Activated CD4-positive, alpha-beta T cell treated with anti-CD3 and anti-CD28 coated beads, Interleukin-2, amount 50 U/mL, for 4 hours (primary cell): Measurements from ENCODE around the gene C20orf96.
"Not testable (repeated sequence)": the region's sequence is repeated elsewhere in the genome, so short reads cannot be mapped to it uniquely, and the experiment has no call there.

Experiments
- DNase-seq, 2 experiments: peaks; one replicate each; pipeline ENCODE4 v3.0.0-alpha.2; 2020

C20orf96 gene, protein sequence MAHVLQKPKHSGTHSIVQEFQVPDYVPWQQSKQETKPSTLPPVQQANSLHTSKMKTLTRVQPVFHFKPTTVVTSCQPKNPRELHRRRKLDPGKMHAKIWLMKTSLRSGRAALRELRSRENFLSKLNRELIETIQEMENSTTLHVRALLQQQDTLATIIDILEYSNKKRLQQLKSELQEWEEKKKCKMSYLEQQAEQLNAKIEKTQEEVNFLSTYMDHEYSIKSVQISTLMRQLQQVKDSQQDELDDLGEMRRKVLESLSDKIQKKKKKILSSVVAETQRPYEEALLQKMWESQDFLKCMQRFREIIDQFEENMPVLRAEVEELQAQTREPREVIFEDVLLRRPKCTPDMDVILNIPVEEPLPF

DNA sequence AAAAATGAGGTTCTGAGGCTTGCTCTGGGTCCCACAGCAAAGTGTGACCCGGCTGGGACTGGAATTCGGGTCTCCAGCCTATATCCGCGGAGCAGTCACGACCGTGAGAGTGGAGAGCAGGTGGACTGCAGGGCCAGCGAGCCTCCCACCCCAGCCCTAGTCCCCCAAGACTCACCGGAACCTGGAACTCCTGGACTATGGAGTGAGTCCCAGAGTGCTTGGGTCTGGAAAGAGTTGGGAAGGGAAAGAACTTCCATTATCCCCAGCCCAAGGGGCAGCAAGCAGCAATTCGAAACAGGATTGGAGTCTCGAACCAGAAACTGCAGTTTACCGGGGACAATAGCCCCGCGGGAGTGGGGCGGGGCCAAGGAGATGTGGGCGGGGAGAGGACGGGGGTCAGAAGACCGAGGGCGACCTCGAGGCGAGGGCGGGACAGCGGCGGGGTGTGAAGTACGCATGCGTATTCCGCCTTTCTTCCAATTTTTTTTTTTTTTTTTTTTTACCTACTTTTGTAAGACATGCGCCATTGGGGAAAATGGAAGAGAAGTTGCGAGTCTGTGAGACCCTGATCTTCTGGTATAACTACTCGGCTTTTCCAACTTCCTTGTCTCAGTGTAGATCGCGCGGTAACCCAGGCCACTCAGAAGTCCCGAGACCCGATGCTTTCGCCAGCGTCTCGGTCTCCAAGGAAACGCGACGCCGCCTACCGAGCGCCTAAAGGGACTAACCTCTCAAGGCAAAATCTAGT lies at the start of gene C20orf96:
TSS of gene C20orf96 (minus strand) at position 667 of the 748 bp plus-strand sequence. CDS start at position 527, 140 bp downstream.
- peak; percentile 81 to 82 for DNase-seq

DNA sequence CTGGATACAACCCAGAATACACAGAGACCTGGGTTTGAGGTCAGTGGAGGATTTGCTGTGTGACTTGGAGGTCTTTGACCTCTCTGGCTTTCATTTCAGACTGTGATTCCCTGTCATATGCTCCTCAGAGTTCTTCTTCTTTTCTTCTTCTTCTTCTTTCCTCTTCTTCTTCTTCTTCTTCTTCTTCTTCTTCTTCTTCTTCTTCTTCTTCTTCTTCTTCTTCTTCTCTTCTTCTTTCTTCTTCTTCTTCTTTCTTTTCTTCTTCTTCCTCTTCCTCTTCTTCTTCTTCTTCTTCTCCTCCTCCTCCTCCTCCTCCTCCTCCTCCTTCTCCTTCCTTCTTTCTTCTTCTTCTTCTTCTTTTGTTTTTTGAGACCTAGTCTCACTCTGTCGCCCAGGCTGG lies 45.5 kb upstream of the C20orf96 start:
- not testable (repeated sequence) for DNase-seq

- no peak for DNase-seq
Observed at GRCh38 chr20:334578-334977, 44.0 kb upstream of the C20orf96 start.

- DNase-seq, result peak; percentile 48 to 57
Observed at GRCh38 chr20:330233-331149, 39.9 kb upstream of the C20orf96 start.

DNA sequence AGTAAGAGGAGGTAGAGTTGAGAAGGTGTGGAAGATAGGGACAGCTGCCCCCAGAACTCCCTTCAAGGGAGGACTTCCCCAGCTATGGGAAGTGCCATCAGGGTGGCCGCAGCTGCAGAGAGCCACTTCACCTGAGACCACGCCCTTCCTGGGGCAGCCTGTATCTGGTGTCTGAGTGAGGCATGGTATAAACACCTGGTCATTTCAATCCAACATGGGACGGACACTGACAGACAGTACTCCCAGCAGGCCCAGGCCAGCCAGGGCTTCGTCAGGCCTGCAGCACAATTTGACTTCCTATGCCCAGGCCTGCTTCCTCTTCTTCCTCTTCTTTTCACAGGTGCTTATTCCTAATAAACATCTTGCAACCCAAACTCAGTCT lies 39.3 kb upstream of the C20orf96 start:
- DNase-seq, result no peak

- DNase-seq, result no peak
Observed at GRCh38 chr20:328975-329695, 38.6 kb upstream of the C20orf96 start.

- DNase-seq, result no peak
Observed at GRCh38 chr20:328027-328974, 37.8 kb upstream of the C20orf96 start.

DNA sequence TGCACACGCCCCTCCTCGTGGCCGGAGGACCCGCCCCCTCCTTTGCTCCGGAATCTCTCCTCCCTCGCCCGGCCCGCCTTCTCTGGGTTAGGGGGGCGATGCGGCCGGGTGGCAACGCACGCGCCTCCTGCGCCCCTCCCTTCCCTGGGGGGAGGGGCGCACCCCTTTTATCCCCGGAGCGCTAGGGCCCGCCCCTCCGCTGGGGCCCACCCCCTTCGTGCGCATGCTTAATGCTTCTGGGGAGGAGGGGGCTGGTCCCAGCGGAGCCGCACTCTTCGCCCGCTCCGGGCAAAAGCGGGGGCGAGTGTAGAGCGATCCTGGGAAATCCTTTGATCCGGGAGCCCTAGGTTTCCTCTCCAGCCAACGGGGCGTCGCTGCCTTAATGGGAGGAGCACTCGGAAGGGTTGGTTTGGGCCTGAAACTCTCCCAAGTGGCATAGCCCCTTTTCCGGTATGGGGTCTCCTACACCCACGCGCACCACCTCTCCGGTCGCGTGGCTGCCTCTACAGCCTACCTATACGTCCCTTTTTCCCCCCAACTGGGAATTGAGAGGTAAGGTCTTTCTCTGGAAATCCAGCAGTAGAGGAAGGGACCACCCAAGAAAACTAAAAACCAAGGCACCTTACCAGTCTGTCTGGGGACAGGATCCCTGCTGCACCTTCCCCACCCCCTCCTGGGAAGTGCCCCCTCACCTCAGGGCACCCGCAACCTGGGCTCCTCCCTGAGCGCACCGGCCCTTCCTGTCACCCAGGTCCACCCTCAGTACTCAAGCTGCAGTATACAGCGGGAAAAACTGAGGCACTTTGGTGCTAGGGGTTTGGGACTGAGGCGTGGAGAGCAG lies 36.9 kb upstream of the C20orf96 start:
- DNase-seq, result peak; percentile 58 to 63

- DNase-seq, result peak in 1 of 2 experiments; percentile 11
Observed at GRCh38 chr20:326645-327185, 36.2 kb upstream of the C20orf96 start.

DNA sequence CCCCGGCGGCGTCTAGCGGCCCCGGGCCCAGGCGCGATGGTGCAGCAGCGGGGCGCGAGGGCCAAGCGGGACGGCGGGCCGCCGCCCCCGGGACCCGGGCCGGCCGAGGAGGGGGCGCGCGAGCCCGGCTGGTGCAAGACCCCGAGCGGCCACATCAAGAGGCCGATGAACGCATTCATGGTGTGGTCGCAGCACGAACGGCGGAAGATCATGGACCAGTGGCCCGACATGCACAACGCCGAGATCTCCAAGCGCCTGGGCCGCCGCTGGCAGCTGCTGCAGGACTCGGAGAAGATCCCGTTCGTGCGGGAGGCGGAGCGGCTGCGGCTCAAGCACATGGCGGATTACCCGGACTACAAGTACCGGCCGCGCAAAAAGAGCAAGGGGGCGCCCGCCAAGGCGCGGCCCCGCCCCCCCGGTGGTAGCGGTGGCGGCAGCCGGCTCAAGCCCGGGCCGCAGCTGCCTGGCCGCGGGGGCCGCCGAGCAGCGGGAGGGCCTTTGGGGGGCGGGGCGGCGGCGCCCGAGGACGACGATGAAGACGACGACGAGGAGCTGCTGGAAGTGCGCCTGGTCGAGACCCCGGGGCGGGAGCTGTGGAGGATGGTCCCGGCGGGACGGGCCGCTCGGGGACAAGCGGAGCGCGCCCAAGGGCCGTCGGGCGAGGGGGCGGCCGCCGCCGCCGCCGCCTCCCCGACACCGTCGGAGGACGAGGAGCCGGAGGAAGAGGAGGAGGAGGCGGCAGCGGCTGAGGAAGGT lies 35.5 kb upstream of the C20orf96 start:
- DNase-seq, result peak; percentile 33 to 38

GRCh38 chr20:325045-325888 lies 34.7 kb upstream of the C20orf96 start, which contains the start of gene SOX12:
Gene SOX12 (plus strand): TSS chr20:325552. CDS start chr20:325925, 373 bp downstream.
- peak; percentile 96 for DNase-seq

DNA sequence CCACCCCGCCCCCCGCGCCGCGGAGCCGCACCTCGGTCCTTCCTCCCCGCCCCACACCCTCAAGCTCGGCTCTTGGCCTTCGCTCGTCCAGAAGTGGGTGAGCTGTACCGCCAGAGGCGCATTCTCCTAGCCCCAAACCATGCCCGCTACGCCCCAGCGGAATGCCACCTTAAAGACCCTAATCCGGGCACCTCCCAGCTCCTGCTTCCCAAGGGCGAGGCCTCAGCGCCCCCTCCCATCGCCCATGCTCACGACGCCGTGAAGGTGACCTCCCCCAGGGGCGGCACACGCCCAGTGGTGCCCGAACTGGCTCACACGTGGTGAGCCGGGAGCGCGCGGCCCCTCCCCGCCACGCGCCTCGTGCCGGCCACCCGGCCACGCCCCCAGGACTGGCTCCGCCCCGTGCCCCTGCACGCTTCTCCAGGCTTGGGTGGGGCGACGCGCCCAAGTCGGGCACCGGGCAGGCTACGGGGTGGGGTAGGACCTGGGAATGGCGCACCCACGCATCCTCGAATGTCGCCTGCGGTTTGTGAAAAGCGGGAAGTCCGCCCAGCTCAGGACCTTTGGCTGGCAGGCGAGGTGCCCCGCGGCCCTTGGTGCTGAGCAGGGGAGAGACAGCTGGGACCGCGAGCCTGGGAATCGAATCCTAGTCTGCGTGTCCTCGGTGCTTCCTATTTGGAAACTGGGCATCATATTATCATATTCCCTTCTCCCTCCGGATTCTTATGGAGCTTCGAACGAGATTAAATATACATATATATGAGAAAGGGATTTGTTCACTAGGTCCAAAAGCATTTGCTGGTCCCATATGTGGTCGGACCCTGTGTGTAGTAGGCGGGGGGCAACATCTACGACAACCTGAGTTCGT lies 33.9 kb upstream of the C20orf96 start:
- DNase-seq, result peak; percentile 85 to 87

DNA sequence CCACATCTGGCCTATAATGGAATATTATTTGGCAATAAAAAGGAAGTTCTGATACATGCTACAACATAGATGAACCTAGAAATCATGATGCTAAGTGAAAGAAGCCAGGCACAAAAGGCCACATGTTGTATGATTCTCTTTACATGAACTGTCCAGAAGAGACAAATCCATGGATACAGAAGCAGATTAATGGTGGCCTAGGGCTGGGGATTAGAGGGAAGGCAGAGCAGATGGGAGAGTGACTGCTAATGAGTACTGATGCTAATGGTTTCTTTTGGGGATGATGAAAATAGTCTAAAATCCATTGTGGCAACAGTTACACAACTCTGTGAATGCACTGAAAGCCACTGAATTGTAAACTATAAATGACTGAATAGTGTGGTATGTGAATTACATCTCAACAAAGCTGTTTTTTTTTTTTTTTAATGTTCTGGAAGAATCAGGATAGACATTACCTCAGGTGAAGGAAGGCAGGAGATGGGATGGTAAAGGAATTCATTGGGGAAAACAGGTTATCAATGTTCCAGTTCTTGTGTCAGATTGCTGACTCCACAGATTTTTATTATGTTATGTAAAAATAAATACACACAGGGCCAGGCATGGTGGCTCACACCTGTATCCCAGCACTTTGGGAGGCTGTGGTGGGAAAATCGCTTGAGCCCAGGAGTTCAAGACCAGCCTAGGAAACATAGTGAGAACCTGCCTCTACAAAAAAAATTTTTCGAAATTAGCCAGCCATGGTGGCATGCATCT lies 25.9 kb upstream of the C20orf96 start:
- DNase-seq, result no peak

DNA sequence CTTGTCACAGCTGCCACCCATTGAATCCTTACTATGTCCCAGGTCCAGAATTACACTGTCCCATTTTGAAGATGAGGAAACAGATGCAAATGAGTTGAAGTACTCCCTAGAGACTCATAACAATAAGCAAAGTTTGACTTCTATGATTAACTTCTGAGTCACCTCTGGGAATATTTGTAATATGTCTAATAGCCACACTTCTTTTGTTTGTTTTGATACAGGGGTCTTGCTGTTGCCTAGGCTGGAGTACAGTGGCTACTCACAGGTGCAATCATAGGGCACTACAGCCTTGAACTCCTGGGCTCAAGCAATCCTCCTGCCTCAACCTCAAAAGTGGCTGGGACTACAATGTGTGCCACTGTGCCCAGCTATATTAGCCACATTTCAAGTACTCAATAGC lies 23.4 kb upstream of the C20orf96 start:
- DNase-seq, result no peak

DNA sequence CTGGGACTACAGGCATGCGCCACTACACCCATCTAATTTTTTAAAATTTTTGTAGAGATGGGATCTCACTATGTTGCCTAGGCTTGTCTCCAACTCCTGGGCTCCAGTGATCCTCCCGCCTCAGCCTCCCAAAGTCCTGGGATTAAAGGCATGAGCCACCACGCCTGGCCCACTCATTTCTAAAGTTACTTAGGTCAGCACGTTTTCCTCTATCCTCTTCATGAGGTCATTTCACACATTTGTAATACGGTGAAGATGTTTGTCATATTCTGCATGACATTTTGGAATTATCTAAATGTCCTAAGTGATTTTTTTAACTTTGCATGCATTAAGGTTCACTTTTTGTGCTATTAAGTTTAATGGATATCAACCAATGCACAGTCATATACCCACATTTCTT lies 22.9 kb upstream of the C20orf96 start:
- no peak for DNase-seq

- DNase-seq, result no peak
Observed at GRCh38 chr20:312866-313265, 22.3 kb upstream of the C20orf96 start.
